ENCODE results near the gene C2CD4D. TPM values are rescaled to one million over a fixed set of nuclear protein-coding genes. Genes with fewer than 3 reads are reported as not detected.

C2CD4D gene
- total and polyA plus RNA-seq, 9 donors = 0.04 to 1.0 (median 0.12) TPM; not detected in 4

- no peaks in the 10 kb centered on the region for H3K4me1 ChIP-seq (ENCODE audit: insufficient read depth)
- no peaks in the 10 kb centered on the region for H3K27me3 ChIP-seq
- DNase-seq = no peak
- intact Hi-C loops (cut with DNase I) = no loop called here
- 95 to 100% (median 97%) methylated on average over 1 of the region's 1 CpG for WGBS, 3 donors
- no peaks in the 10 kb centered on the region for H3K9me3 ChIP-seq
- no peak overlapping the region for H3K27ac ChIP-seq
- H3K4me3 ChIP-seq = no peak overlapping the region
- TF ChIP-seq, protein P1, sequence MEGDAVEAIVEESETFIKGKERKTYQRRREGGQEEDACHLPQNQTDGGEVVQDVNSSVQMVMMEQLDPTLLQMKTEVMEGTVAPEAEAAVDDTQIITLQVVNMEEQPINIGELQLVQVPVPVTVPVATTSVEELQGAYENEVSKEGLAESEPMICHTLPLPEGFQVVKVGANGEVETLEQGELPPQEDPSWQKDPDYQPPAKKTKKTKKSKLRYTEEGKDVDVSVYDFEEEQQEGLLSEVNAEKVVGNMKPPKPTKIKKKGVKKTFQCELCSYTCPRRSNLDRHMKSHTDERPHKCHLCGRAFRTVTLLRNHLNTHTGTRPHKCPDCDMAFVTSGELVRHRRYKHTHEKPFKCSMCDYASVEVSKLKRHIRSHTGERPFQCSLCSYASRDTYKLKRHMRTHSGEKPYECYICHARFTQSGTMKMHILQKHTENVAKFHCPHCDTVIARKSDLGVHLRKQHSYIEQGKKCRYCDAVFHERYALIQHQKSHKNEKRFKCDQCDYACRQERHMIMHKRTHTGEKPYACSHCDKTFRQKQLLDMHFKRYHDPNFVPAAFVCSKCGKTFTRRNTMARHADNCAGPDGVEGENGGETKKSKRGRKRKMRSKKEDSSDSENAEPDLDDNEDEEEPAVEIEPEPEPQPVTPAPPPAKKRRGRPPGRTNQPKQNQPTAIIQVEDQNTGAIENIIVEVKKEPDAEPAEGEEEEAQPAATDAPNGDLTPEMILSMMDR (IDR thresholded peaks at IDR 0.05) = no peak
- no peak for TF ChIP-seq EP300 (IDR thresholded peaks at IDR 0.05)
- no peak for TF ChIP-seq POLR2A (IDR thresholded peaks at IDR 0.05)
- H3K36me3 ChIP-seq = no peaks in the 10 kb centered on the region
Observed at GRCh38 chr1:151809985-151810556, 29.5 kb downstream of the C2CD4D start.

- Histone ChIP-seq H3K36me3 (no peaks in the 10 kb centered on the region), H3K9me3 (no peaks in the 10 kb centered on the region), H3K27me3 (no peaks in the 10 kb centered on the region), H3K4me1 (ENCODE audit: insufficient read depth) (no peaks in the 10 kb centered on the region), H3K4me3 (no peak overlapping the region), H3K27ac (no peak overlapping the region)
- 62 to 67% (median 63%) methylated on average over 8 of the region's 8 CpGs for WGBS, 3 donors
- TF ChIP-seq POLR2A (IDR thresholded peaks at IDR 0.05) (no peak), EP300 (IDR thresholded peaks at IDR 0.05) (no peak)
- TF ChIP-seq, protein P1 (IDR thresholded peaks at IDR 0.05) = no peak
- intact Hi-C loops (cut with DNase I) = no loop called here
- DNase-seq = no peak
Observed at GRCh38 chr1:151809290-151809984, 30.2 kb downstream of the C2CD4D start.

GRCh38 chr1:151807766-151808165 lies 31.9 kb downstream of the C2CD4D start:
- TF ChIP-seq POLR2A (IDR thresholded peaks at IDR 0.05) (no peak), EP300 (IDR thresholded peaks at IDR 0.05) (no peak)
- TF ChIP-seq, protein P1 (IDR thresholded peaks at IDR 0.05) = no peak

GRCh38 chr1:151807131-151807530 lies 32.5 kb downstream of the C2CD4D start:
- H3K4me3 ChIP-seq = no peak overlapping the region
- no peaks in the 10 kb centered on the region for H3K27me3 ChIP-seq
- no peaks in the 10 kb centered on the region for H3K36me3 ChIP-seq
- 74 to 80% (median 79%) methylated on average over 5 of the region's 5 CpGs for WGBS, 3 donors
- no peak overlapping the region for H3K27ac ChIP-seq
- TF ChIP-seq, protein P1 (IDR thresholded peaks at IDR 0.05) = no peak
- TF ChIP-seq POLR2A (IDR thresholded peaks at IDR 0.05) (no peak), EP300 (IDR thresholded peaks at IDR 0.05) (no peak)
- DNase-seq = no peak
- no peaks in the 10 kb centered on the region for H3K9me3 ChIP-seq
- intact Hi-C loops (cut with DNase I) = no loop called here
- no peaks in the 10 kb centered on the region for H3K4me1 ChIP-seq (ENCODE audit: insufficient read depth)

More at GRCh38 chr1:151807766-151808165, 31.9 kb downstream of the C2CD4D start:
- no peaks in the 10 kb centered on the region for H3K4me1 ChIP-seq (ENCODE audit: insufficient read depth)
- no peak overlapping the region for H3K27ac ChIP-seq
- DNase-seq = no peak
- H3K9me3 ChIP-seq = no peaks in the 10 kb centered on the region
- no peaks in the 10 kb centered on the region for H3K36me3 ChIP-seq
- 44 to 74% (median 68%) methylated on average over 1 of the region's 1 CpG for whole genome bisulfite sequencing, 3 donors
- H3K4me3 ChIP-seq = no peak overlapping the region
- intact Hi-C loops (cut with DNase I) = no loop called here
- H3K27me3 ChIP-seq = no peaks in the 10 kb centered on the region
